Smooth muscle cell (in vitro differentiated cells): ENCODE data around the gene TDRD3. TPM values are rescaled to one million over a fixed set of nuclear protein-coding genes. Genes with fewer than 3 reads are reported as not detected.

Source experiments
- DNase-seq: peaks from one replicate; lab custom pipeline; 2025; ENCODE audit not compliant: unreplicated experiment; lab: John Stamatoyannopoulos, UW
- H2AFZ ChIP-seq: fragments of 200-600 bp; sonication (generic); 2 replicates; pipeline ENCODE4 v1.6.0; 2016; ENCODE audit warnings: antibody characterized with exemption, low read depth, mild to moderate bottlenecking
- H3F3A ChIP-seq: fragments of 200-600 bp; sonication (generic); 2 replicates; pipeline ENCODE4 v1.6.0; 2017; ENCODE audit warnings: antibody characterized with exemption, low read depth
- H3K27ac ChIP-seq: fragments of 200-600 bp; sonication (generic); 2 replicates; pipeline ENCODE4 v1.5.1; 2016; ENCODE audit warnings: low read depth, mild to moderate bottlenecking
- H3K27me3 ChIP-seq: fragments of 200-600 bp; sonication (generic); 2 replicates; pipeline ENCODE4 v1.6.1; 2016; ENCODE audit warnings: low read depth, mild to moderate bottlenecking
- H3K36me3 ChIP-seq: fragments of 200-600 bp; sonication (generic); 2 replicates; pipeline ENCODE4 v1.5.1; 2016; ENCODE audit warnings: low read depth
- H3K4me1 ChIP-seq: fragments of 200-600 bp; sonication (generic); 2 replicates; pipeline ENCODE4 v1.5.1; 2016; ENCODE audit warnings: low read depth
- H3K4me2 ChIP-seq: fragments of 200-600 bp; sonication (generic); 2 replicates; pipeline ENCODE4 v1.6.0; 2016; ENCODE audit warnings: mild to moderate bottlenecking
- H3K4me3 ChIP-seq: fragments of 200-600 bp; sonication (generic); 2 replicates; pipeline ENCODE4 v1.5.1; 2016; ENCODE audit warnings: mild to moderate bottlenecking
- H3K79me2 ChIP-seq: fragments of 200-600 bp; sonication (generic); 2 replicates; pipeline ENCODE4 v1.6.0; 2016; ENCODE audit warnings: low read depth, mild to moderate bottlenecking
- H3K9ac ChIP-seq: fragments of 200-600 bp; sonication (generic); 2 replicates; pipeline ENCODE4 v1.6.0; 2016; ENCODE audit warnings: low read depth
- H3K9me3 ChIP-seq: fragments of 200-600 bp; sonication (generic); replicated peaks from 2 replicates; pipeline ENCODE4 v1.5.1; 2016; ENCODE audit warnings: low read depth
- H4K20me1 ChIP-seq: fragments of 200-600 bp; sonication (generic); 2 replicates; pipeline ENCODE4 v1.6.0; 2016; ENCODE audit warnings: low read depth
- CTCF ChIP-seq: fragments of 200-600 bp; sonication (generic); IDR thresholded peaks from 2 replicates; pipeline ENCODE4 v1.5.1; 2017; ENCODE audit warnings: borderline replicate concordance, mild to moderate bottlenecking, antibody characterized with exemption; ENCODE audit not compliant: insufficient read depth, poor library complexity, severe bottlenecking
- WGBS: methylation state at CpG from one replicate; pipeline ENCODE4 v1.1.7; 2016; ENCODE audit warnings: low lambda C conversion rate; 5-methylcytosine and 5-hydroxymethylcytosine counted together
- polyA plus RNA-seq: library from polyadenylated mRNA; unstranded; fragments of >200 nt; fragmentation: Nextera tagmentation; extraction: Ambion mirVana; gene quantifications from 2 replicates; pipeline ENCODE4 v1.2.1, GENCODE V29; 2016
- total RNA-seq: library from RNA; depleted of rRNA; stranded (reverse); fragments of >200 nt; gene quantifications from 2 replicates; pipeline ENCODE4 v1.2.3, GENCODE V29; 2014

The TDRD3 gene
- total and polyA plus RNA-seq, 2 experiments from 2014 or later, result 7.3 to 20.4 TPM

- TF ChIP-seq CTCF, result no peak
- no peak overlapping the region for H3K4me3 ChIP-seq
- H4K20me1 ChIP-seq, result no peaks in the 10 kb centered on the region
- no peak overlapping the region for H3K27ac ChIP-seq
- no peaks in the 10 kb centered on the region for H3K4me1 ChIP-seq
- no peak for DNase-seq
- no peak overlapping the region for H3K4me2 ChIP-seq
- H3K27me3 ChIP-seq, result no peaks in the 10 kb centered on the region
- H3F3A ChIP-seq, result no peaks in the 10 kb centered on the region
- no peak overlapping the region for H2AFZ ChIP-seq
- H3K9me3 ChIP-seq, result no peaks in the 10 kb centered on the region
- H3K36me3 ChIP-seq, result no peaks in the 10 kb centered on the region
- no peak overlapping the region for H3K9ac ChIP-seq
- WGBS, result 84% methylated on average over 18 of the region's 18 CpGs
- no peaks in the 10 kb centered on the region for H3K79me2 ChIP-seq
Measured at GRCh38 chr13:60590800-60591747, 194.1 kb downstream of the TDRD3 start.

GRCh38 chr13:60603049-60603448 is 206.0 kb downstream of the TDRD3 start:
- Histone ChIP-seq H3K27ac (no peak overlapping the region), H3K79me2 (no peaks in the 10 kb centered on the region), H4K20me1 (no peaks in the 10 kb centered on the region), H3F3A (no peaks in the 10 kb centered on the region), H3K4me3 (no peak overlapping the region), H3K4me1 (no peaks in the 10 kb centered on the region), H2AFZ (no peak overlapping the region), H3K36me3 (no peaks in the 10 kb centered on the region), H3K27me3 (no peaks in the 10 kb centered on the region), H3K4me2 (no peak overlapping the region), H3K9me3 (no peaks in the 10 kb centered on the region), H3K9ac (no peak overlapping the region)
- 79% methylated on average over 2 of the region's 2 CpGs for WGBS
- DNase-seq, result no peak
- no peak for TF ChIP-seq CTCF

- Histone ChIP-seq H3K9me3 (no peaks in the 10 kb centered on the region), H3K79me2 (no peaks in the 10 kb centered on the region), H3K4me3 (no peak overlapping the region), H3K4me1 (no peaks in the 10 kb centered on the region), H3K9ac (no peak overlapping the region), H3K27me3 (no peaks in the 10 kb centered on the region), H3K4me2 (no peak overlapping the region), H4K20me1 (no peaks in the 10 kb centered on the region), H3K36me3 (no peaks in the 10 kb centered on the region), H3K27ac (no peak overlapping the region), H3F3A (no peaks in the 10 kb centered on the region), H2AFZ (no peak overlapping the region)
- WGBS, result 95% methylated on average over 6 of the region's 6 CpGs
- DNase-seq, result no peak
- TF ChIP-seq CTCF, result no peak
Measured at GRCh38 chr13:60604058-60604457, 207.0 kb downstream of the TDRD3 start.
